Loucy (cell line): ENCODE data around the gene VDAC2.
"Not testable (repeated sequence)": the region's sequence is repeated elsewhere in the genome, so short reads cannot be mapped to it uniquely, and the experiment has no call there.

Experiments used
- CTCF ChIP-seq: fragments of 200-600 bp; sonication (generic); conservative IDR thresholded peaks from 2 replicates; pipeline ENCODE4 v1.5.1; 2014; ENCODE audit warnings: mild to moderate bottlenecking, antibody characterized with exemption, low read length
- EZH2phosphoT487 ChIP-seq: fragments of 200-600 bp; IDR thresholded peaks from 2 replicates; pipeline ENCODE4 v1.6.1; 2018; ENCODE audit warnings: antibody characterized with exemption, mild to moderate bottlenecking, moderate library complexity, borderline replicate concordance

- TF ChIP-seq CTCF, EZH2phosphoT487: not testable (repeated sequence)
Observed at GRCh38 chr10:75206638-75207037, 4.0 kb upstream of the VDAC2 start.
